ENCODE data around the gene KRT222.

GRCh38 chr17:40666331-40666730, 1.4 kb upstream of the KRT222 start:
- TF ChIP-seq POLR2A (IDR thresholded peaks at IDR 0.05) (no peak), CTCF (IDR thresholded peaks at IDR 0.05) (no peak)

All from esophagus squamous epithelium (tissue), 4 donors.